CD4-positive, alpha-beta T cell (primary cell): ENCODE results near the gene ATP6AP1. TPM values are rescaled to one million over a fixed set of nuclear protein-coding genes. Genes with fewer than 3 reads are reported as not detected.

Experiments used
- ATAC-seq: fragments of 200-7000 bp; cut with Tn5 transposase; one replicate; pipeline ENCODE4 v1.10.0; 2022; ENCODE audit warnings: mild to moderate bottlenecking; ENCODE audit not compliant: poor library complexity
- CTCF ChIA-PET: fragments of 350-600 bp; sonication (Branson Sonifier 250); formaldehyde crosslinking; loops from one replicate; lab custom pipeline; 2021; ENCODE audit warnings: antibody characterized with exemption, inconsistent platforms; lab: Charles Lee
- POLR2A ChIA-PET: fragments of 350-600 bp; sonication (Branson Sonifier 250); formaldehyde crosslinking; loops from one replicate; lab custom pipeline; 2021; ENCODE audit warnings: antibody characterized with exemption, inconsistent platforms; lab: Charles Lee
- DNase-seq, 14 experiments: peaks; one replicate each; pipeline ENCODE4 v3.0.0-alpha.2; 2013 to 2020; ENCODE audit warnings: mixed read lengths in 2 of 14
- H3K27ac ChIP-seq, 2 donors: one replicate each; pipeline versions ENCODE4 v1.5.1 to v1.7.0; 2013; ENCODE audit warnings: low read length in 2 of 2, low read depth in 1 of 2, mild to moderate bottlenecking in 1 of 2
- H3K27me3 ChIP-seq, 2 experiments: 1 replicate in 1 of 2; 2 replicates in 1 of 2; pipeline versions ENCODE4 v1.6.1 to v1.7.0; 2013; ENCODE audit warnings: low read length in 2 of 2, control low read depth in 1 of 2, mild to moderate bottlenecking in 1 of 2, moderate library complexity in 1 of 2; ENCODE audit not compliant: insufficient read depth in 2 of 2, control insufficient read depth in 1 of 2
- H3K36me3 ChIP-seq: one replicate; pipeline ENCODE4 v1.6.1; 2013; ENCODE audit warnings: low read length, control low read depth; ENCODE audit not compliant: insufficient read depth
- H3K4me1 ChIP-seq: one replicate; pipeline ENCODE4 v1.6.1; 2013; ENCODE audit warnings: low read length, control low read depth; ENCODE audit not compliant: insufficient read depth
- H3K4me3 ChIP-seq: one replicate; pipeline ENCODE4 v1.5.1; 2013; ENCODE audit warnings: mild to moderate bottlenecking, low read length, moderate library complexity
- H3K9me3 ChIP-seq, 2 experiments: 1 replicate in 1 of 2; 2 replicates in 1 of 2; pipeline versions ENCODE4 v1.6.1 to v1.7.0; 2013; ENCODE audit warnings: low read length in 2 of 2, mild to moderate bottlenecking in 2 of 2, control low read depth in 1 of 2, moderate library complexity in 1 of 2; ENCODE audit not compliant: control insufficient read depth in 1 of 2, insufficient read depth in 1 of 2
- H3K27ac Mint-ChIP-seq: one replicate; pipeline ENCODE4 v1.8.0; 2020; ENCODE audit warnings: mixed read lengths
- H3K27me3 Mint-ChIP-seq: one replicate; pipeline ENCODE4 v1.8.0; 2021; ENCODE audit warnings: mixed read lengths
- H3K36me3 Mint-ChIP-seq: one replicate; pipeline ENCODE4 v1.8.0; 2021; ENCODE audit warnings: low read depth, mixed read lengths
- H3K4me1 Mint-ChIP-seq: one replicate; pipeline ENCODE4 v1.8.0; 2021; ENCODE audit warnings: low read depth, mixed read lengths
- H3K4me3 Mint-ChIP-seq: one replicate; pipeline ENCODE4 v1.8.0; 2020; ENCODE audit warnings: mild to moderate bottlenecking, mixed read lengths
- H3K9me3 Mint-ChIP-seq: one replicate; pipeline ENCODE4 v1.8.0; 2020; ENCODE audit warnings: mixed read lengths
- intact Hi-C, 2 experiments: fragments of 100-400 bp; cut with DNase I in 1 of 2; cut with micrococcal nuclease in 1 of 2; formaldehyde crosslinking; loops; one replicate each; pipeline versions ENCODE4 v1.15.1 to v1.9.0; 2023 to 2025; cut with DNase I, micrococcal nuclease
- total RNA-seq, 174 experiments: library from RNA in 2 of 174; stranded (reverse) in 2 of 174; gene quantifications; one replicate each; pipeline ENCODE4 v1.2.3 and lab custom pipeline; 2021 to 2026
- TF ChIP-seq, protein P1 (sequence below): fragments of 200-600 bp; IDR thresholded peaks from one replicate; pipeline ENCODE4 v1.8.0; 2022; ENCODE audit warnings: antibody characterized with exemption, mild to moderate bottlenecking

The ATP6AP1 gene
- total RNA-seq, 2 experiments from 2014 or later: 31.4 to 40.8 TPM

DNA sequence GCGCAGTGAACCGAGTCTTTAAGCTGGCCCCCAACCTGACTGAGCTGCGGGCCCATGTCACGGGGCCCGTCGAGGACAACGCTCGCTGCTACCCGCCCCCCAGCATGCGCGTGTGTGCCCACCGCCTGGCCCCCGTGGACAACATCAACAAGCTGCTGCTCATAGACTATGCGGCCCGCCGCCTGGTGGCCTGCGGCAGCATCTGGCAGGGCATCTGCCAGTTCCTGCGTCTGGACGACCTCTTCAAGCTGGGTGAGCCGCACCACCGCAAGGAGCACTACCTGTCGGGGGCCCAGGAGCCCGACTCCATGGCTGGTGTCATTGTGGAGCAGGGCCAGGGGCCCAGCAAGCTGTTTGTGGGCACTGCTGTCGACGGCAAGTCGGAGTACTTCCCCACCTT, 31.8 kb downstream of the ATP6AP1 start:
- Mint-ChIP-seq H3K4me3 (peak overlapping the region; percentile 72), H3K27ac (peak overlapping the region; percentile 36), H3K27me3 (no peaks in the 10 kb centered on the region), H3K36me3 (peaks cover 19% of the 10 kb centered on the region), H3K4me1 (peaks cover 11% of the 10 kb centered on the region), H3K9me3 (no peaks in the 10 kb centered on the region)
- intact Hi-C loops: no loop called here
- TF ChIP-seq, protein P1, sequence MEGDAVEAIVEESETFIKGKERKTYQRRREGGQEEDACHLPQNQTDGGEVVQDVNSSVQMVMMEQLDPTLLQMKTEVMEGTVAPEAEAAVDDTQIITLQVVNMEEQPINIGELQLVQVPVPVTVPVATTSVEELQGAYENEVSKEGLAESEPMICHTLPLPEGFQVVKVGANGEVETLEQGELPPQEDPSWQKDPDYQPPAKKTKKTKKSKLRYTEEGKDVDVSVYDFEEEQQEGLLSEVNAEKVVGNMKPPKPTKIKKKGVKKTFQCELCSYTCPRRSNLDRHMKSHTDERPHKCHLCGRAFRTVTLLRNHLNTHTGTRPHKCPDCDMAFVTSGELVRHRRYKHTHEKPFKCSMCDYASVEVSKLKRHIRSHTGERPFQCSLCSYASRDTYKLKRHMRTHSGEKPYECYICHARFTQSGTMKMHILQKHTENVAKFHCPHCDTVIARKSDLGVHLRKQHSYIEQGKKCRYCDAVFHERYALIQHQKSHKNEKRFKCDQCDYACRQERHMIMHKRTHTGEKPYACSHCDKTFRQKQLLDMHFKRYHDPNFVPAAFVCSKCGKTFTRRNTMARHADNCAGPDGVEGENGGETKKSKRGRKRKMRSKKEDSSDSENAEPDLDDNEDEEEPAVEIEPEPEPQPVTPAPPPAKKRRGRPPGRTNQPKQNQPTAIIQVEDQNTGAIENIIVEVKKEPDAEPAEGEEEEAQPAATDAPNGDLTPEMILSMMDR: no peak
- Histone ChIP-seq H3K27me3 (no peaks in the 10 kb centered on the region), H3K27ac (no peak overlapping the region), H3K4me3 (no peak overlapping the region), H3K9me3 (no peaks in the 10 kb centered on the region), H3K36me3 (peaks cover 32% of the 10 kb centered on the region), H3K4me1 (peaks cover 23% of the 10 kb centered on the region)
- POLR2A ChIA-PET: interaction anchor here (0.8 kb wide), 1 partner anchor 62 kb away, joined by 3 read pairs; the partner anchor contains the start of gene RPL10
- CTCF ChIA-PET: interaction anchor here (0.6 kb wide), 1 partner anchor 36 kb away, joined by 3 read pairs; no protein-coding TSS in a partner anchor
- ATAC-seq: no peak
- DNase-seq: no peak

DNA sequence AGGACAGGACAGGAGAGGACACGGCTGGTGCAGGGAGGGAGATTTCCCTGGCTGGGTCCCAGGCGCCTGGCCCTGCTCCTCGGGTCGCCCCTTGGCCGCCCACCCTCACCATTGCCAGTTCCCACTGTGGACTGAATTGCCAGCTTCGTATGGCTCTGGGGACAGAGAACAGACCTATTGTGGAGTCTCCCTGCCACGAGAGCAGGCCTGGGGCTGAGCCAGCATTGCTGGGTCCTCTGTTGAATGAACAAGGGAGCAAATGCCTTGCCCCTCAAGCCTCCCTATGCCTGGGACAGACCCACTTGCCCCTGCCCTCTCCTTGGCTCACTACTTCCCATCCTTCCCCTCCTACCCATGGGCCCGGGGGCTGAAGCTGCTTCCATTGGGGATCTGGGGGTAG, 33.9 kb downstream of the ATP6AP1 start:
- Histone ChIP-seq H3K4me3 (no peak overlapping the region), H3K27me3 (no peaks in the 10 kb centered on the region), H3K36me3 (peaks cover 48% of the 10 kb centered on the region), H3K9me3 (no peaks in the 10 kb centered on the region), H3K27ac (no peak overlapping the region), H3K4me1 (peaks cover 19% of the 10 kb centered on the region)
- ATAC-seq (no peak), DNase-seq (no peak)
- CTCF ChIA-PET: no interaction called here
- Mint-ChIP-seq H3K4me1 (peaks cover 7% of the 10 kb centered on the region), H3K27me3 (no peaks in the 10 kb centered on the region), H3K36me3 (peaks cover 16% of the 10 kb centered on the region), H3K9me3 (no peaks in the 10 kb centered on the region), H3K4me3 (no peak overlapping the region), H3K27ac (no peak overlapping the region)
- intact Hi-C loops: no loop called here
- POLR2A ChIA-PET: no interaction called here
- TF ChIP-seq, protein P1: no peak

DNA sequence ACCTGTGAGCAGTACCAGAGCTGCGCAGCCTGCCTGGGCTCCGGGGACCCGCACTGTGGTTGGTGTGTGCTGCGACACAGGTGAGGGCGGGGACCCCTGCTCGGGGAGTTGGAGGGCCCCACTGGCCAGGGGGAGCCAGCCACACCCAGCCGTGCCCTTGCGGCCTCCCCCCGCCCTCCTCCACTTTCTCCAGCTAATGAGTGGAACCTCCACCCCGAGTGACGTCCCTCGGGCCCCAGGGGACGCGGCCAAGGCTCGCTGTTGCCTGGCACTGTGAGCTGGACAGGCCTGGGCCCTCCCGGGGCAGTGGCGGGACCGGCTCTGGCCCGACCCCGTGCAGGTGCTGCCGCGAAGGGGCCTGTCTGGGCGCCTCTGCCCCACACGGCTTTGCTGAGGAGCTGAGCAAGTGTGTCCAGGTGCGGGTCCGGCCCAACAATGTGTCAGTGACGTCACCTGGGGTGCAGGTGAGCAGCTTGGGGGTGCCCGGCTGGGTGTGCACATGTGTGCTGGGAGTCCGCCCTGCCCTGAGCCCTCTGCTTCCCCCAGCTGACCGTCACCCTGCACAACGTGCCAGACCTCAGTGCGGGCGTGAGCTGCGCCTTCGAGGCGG, 35.2 kb downstream of the ATP6AP1 start:
- H3K9me3 Mint-ChIP-seq: no peaks in the 10 kb centered on the region

More for the DNA sequence above, 35.2 kb downstream of the ATP6AP1 start:
- intact Hi-C loops: no loop called here
- CTCF ChIA-PET: no interaction called here
- no peak overlapping the region for H3K4me3 Mint-ChIP-seq
- ATAC-seq (no peak), DNase-seq (no peak)
- Histone ChIP-seq H3K27ac (no peak overlapping the region), H3K36me3 (peaks cover 59% of the 10 kb centered on the region), H3K9me3 (no peaks in the 10 kb centered on the region), H3K4me3 (no peak overlapping the region), H3K4me1 (peaks cover 15% of the 10 kb centered on the region), H3K27me3 (no peaks in the 10 kb centered on the region)
- no peak overlapping the region for H3K27ac Mint-ChIP-seq
- peaks cover 6% of the 10 kb centered on the region for H3K4me1 Mint-ChIP-seq
- no peaks in the 10 kb centered on the region for H3K27me3 Mint-ChIP-seq
- H3K36me3 Mint-ChIP-seq: peaks cover 17% of the 10 kb centered on the region
- TF ChIP-seq, protein P1: no peak
- POLR2A ChIA-PET: no interaction called here
